Stimulated activated CD4-positive, alpha-beta T cell treated with anti-CD3 and anti-CD28 coated beads, Interleukin-2, amount 100 ng/mL, for 24 hours (primary cell): ENCODE results near the gene RIN1.
"Not testable (repeated sequence)": the region's sequence is repeated elsewhere in the genome, so short reads cannot be mapped to it uniquely, and the experiment has no call there.

Experiments
- DNase-seq, 2 donors: peaks; one replicate each; pipeline ENCODE4 v3.0.0-alpha.2; 2020

Gene RIN1

GRCh38 chr11:66316849-66317251 is 19.4 kb downstream of the RIN1 start, which contains the start of gene CD248:
TSS of gene CD248 (minus strand) at chr11:66317044. CDS start at chr11:66317027, 17 bp downstream.
- no peak for DNase-seq

DNA sequence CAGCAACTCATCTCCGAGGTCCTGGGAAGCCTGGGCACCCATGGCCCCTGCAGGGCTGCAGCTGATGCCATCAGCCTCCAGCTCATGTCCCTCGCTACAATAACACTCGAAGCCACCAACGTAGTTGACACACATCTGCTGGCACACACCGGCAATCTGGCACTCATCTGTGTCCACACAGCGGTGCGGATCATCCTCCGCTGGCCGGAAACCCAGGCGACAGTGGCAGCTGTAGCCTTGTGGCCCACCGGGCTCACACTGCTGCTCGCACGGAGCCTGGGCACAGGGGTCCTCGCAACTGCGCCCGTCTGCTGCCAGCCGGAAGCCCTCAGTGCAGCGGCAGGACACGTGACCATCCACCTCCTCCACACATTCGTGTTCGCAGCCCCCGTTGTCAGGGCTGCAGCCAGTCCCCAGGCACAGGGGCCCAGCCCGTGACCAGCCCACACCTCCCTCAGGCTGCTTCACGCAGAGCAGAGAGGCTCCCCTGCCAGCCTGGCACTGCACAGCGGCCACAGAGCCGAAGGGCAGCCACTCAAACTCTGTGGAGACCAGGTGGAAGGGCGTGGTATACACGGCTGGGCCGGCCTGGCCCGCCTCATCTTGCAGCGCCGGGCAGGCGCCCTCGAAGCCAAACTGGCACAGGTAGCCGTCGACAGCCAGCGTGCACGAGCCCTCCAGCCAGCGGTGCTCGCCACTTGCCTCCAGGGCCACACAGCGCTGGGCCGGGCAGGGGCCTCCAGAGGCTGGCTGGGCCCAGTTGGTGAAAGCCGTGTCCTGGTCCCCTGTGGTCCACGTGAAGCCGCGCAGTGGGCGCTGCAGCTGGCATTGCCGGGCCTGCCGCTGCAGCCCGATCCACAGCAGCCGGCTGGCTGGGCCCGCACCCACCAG is 20.1 kb downstream of the RIN1 start:
- no peak for DNase-seq

DNA sequence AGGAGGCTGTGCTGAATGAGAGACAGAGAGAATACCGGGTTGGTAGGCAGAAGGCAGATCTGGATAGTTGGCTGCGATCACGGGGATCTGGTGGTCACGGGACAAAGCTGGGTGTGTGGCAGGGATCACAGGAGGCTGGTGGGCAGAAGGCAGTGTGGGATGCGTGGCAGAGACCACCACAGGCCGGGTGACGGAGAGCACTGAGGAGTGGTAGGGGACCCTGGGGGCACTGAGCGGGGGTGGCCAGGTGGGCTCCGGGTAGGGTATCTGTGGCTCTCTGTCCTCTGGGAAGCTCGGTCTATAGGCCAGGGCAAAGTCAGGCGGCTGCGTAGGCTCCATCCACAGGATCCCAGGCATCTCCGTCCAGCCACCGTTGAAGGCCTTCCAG is 20.7 kb downstream of the RIN1 start:
- no peak for DNase-seq

DNA sequence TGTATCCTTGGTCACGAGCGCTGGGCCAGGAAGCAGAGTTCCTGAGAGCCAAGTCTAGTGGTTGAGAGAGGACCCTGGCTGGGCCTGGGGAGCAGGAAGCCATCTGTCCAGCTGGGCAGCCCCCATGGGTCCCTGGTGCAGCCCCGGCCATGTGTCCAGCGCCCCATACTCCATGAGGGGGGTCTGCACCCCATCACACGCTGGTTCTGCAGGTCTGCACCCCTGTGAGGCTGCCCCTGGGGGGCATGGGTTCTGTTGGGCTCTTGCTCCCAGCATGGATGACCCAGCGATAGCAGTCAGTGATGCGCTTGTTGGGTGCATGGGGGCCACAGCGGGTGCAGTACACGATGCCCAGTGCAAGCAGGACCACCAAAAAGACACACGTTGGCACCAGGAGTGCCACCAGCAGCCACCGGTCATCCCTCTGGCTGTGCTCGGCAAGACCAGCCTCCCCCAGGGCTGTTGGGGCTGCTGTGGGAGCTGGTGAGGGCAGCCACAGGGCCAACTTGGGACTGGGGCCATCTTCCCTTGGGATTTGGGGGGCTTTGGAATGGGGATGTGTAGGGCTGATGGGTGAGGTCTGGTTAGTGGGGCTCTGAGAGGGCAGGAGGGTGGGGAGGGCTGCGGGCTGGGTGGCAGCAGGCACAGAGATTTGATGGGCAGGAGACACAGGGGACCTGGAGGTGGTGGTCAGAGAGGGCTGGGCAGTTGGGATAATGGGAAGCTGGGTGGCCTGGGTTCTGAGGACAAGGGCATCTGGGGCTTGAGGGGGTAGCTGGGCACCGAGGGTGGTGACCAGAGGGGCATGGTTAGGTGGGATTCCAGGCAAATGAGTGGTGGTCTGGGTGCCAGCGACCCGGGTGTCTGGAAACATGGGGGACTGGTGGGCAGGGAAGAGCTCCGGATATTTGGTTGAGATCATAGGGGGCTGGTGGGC is 21.4 kb downstream of the RIN1 start:
- no peak for DNase-seq

DNA sequence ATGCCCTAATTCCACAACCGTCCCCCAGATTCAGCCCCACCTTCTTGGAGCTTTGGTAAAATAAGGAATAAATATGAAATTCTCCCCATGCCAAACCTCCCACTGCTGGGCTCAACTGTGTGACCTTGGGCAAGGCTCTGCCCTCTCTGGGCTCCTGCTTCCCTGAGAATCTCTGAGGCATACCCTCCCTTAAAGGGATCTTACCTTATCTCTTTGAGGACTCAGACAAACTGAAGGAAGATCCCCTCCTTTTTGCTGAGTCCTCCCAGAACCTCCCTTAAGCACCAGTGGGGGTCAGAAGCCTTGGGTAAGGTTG is 22.1 kb downstream of the RIN1 start:
- no peak for DNase-seq

- no peak for DNase-seq
Measured at GRCh38 chr11:66313321-66314185, 22.7 kb downstream of the RIN1 start.

GRCh38 chr11:66312549-66313320 is 23.5 kb downstream of the RIN1 start:
- peak; percentile 94 to 96 for DNase-seq

DNA sequence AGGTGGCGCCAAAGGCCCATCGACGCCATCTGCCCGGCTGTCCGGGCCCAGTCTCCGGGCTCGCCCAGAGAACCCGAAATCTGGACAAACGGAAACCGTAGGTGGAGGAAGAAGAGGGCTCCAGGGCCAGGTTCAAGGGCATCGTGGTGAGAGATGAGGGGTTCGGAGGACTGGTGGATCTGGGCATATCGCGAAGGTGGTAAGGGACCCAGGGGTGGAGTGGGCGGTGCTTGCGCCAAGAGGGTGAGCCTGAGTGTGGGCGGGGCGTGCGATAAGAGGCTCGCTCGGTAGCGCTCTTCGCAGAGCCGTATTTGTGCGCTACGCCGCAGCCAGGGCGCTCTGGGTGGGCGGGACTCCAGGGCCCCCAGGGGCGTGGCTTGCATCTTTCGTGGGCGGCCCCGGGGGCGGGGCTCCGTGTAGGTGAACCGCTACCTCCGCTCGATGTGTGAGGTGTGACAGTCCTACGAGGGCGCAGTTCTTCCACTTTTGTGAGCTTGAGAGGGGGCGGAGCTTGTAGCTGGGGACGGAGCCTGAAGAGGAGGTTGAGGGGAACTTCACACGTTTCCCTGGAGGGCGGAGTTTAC is 24.2 kb downstream of the RIN1 start:
- DNase-seq, result peak; percentile 87 to 95

DNA sequence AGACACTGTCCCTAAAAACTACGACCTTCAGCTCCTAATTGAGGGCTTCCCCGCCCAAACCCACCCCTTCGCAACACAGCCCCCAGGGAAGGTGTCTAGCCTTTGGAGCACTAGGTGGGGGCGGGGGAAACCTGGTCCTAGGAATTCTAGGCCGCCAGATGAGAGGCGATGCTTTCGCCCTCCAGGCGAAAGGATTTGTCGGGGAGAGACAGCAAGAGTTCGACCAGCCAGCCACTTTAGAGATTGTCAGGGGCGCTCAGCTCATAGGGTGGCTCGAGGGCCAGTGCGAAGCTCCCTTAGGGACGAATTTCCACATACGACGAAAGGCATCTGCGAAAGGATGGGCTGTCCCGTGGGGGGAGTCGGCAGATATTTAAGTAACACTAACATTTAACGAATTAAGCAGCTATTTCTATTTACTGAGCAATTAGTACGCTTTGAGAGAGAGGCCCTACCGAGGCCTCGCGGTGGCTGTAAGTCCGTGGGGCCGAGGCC is 24.7 kb downstream of the RIN1 start:
- no peak for DNase-seq

- DNase-seq, result not testable (repeated sequence)
Measured at GRCh38 chr11:66310803-66311440, 25.3 kb downstream of the RIN1 start.

- no peak for DNase-seq
Measured at GRCh38 chr11:66310324-66310723, 25.9 kb downstream of the RIN1 start.

DNA sequence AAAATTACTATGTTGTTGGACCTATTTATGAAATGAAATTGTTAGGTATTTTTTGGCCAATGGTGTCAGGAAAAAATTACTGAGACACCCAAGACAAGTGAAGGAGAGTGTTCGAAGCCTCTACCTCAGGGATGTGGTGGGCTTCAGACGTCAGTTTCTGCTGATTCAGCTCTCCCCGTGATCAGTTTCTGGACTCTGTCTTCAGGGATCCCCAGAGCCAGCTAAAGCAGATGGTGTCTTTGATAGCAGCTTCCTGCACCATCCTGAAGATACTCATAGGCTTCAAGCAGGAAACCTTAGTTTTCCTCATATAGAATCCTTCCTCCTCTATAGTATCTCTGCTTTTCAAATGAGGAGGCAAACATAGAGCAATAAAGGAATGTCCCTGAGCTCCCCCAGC is 26.8 kb downstream of the RIN1 start:
- DNase-seq, result no peak

DNA sequence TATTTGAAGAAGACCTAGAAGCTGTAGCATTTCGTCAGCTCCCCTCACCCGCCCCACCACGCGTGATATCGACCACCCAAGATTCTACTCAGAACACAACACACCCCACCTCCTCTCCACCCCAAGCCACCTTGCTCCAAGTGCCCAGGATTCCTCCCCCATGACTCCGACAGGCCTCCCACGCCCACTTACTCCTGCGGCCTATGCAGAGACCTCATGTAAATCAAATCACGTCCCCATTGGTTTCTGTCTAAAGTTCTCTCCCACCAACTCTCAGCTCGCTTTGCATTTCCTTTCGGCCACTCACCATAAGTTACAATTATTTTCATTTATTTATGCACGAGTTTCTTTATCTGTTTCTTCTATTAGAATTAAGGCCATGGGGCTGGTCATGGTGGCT is 33.6 kb downstream of the RIN1 start:
- DNase-seq, result no peak

- no peak for DNase-seq
Measured at GRCh38 chr11:66299186-66299585, 37.0 kb downstream of the RIN1 start.

DNA sequence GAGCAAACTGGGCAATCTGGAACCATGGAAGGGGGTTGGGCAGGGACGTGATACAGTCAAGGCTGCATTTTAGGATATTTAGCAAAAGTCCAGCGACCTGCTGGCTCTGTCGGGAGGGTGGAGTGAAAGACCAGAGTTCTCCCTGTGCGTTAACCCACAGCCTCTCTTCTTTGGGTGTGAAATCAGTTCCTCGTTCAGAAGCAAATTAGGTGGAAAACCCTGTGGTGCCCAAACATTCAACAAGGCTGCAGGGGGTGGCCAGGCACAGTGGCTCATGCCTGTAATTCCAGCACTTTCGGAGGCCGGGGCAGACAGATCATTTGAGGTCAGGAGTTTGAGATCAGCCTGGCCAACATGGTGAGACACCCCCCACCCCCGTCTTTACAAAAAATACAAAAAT is 38.6 kb downstream of the RIN1 start:
- no peak for DNase-seq

DNA sequence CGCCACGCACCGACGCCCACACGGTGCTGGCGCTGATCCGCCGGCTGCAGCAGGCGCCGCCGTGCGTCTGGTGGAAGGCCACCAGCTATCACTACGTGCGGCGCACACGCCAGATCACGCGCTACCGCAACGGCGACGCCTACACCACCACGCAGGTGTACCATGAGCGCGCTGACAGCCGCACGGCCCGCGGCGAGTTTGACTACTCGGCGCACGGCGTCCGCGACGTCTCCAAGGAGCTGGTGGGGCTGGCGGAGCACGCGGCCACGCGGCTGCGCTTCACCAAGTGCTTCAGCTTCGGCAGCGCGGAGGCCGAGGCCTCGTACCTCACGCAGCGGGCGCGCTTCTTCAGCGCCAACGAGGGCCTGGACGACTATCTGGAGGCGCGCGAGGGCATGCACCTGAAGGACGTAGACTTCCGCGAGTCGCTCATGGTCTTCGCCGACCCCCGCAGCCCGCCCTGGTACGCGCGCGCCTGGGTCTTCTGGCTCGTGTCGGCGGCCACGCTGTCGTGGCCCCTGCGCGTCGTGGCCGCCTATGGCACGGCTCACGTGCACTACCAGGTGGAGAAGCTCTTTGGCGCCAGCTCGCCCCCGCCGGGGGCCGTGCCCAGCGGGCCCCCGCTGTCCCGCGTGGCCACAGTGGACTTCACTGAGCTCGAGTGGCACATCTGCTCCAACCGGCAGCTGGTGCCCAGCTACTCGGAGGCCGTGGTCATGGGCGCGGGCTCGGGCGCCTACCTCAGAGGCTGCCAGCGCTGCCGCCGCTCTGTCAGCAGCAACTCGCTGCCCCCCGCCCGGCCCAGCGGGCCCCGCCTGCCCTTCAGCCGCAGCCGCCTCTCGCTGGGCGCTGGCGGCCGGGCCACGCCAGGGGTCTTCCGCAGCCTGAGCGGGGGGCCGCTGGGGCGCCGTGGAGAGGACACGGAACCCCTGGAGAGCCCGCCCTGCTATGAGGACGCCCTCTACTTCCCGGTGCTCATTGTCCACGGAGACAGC is 41.3 kb downstream of the RIN1 start:
- DNase-seq, result no peak

DNA sequence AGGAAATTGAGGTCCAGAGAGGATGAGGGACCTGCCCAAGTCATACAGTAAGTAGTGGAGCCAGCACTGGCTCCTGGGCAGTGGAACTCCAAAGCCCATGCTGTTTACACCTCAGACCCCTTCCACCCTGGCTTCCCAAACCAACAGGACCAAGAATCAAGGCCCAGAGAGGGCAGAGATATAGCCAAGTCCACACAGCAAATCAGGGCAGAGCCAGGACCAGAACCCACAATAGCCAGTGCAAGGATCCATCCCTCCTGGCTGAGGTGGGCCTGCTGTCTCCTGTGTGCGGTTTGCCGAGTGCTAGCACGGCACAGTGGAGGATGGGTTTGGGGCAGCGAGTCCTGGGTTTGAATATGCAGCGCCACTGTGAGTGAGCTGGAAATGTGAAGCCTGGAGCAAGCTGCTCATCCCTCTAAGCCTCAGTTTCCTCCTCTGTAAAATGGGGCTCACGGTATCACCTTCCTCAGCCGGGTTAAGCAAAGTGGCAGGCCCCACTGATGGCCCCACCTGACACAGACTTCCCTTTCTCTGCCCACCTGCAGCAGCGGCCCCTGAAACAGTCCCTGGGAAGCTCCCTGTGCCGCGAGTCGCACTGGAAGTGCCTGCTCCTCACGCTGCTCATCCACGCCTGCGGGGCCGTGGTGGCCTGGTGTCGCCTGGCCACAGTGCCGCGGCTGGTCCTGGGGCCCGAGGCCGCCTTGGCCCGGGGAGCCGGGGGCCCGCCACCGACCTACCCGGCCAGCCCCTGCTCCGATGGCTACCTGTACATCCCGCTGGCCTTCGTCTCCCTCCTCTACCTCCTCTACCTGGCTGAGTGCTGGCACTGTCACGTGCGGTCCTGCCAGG is 42.2 kb downstream of the RIN1 start:
- no peak for DNase-seq

DNA sequence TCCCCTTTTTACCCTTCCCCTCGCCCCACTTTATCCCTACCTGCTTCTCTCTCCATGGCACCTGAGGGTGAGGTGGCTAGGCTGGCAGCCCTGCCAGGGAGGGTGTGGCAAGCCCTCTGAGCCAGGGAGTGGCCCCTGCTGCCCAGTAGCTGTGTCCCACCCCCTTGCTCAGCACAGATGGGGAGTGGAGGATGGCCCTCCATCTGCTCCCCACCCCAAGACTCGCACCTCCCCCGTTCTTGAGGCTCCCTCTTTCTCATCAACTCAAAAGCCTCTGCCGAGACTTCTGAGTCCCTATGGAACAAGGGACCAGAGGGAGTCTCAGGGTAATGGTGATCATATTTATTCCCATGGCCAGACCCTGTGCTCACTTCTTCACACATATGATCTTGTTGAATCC is 42.9 kb downstream of the RIN1 start:
- DNase-seq, result no peak
